Testis (tissue), 2 donors: Measurements from ENCODE around the gene DEF6.

Source experiments
- POLR2A ChIP-seq: fragments of 450-650 bp; IDR thresholded peaks from one replicate; pipeline ENCODE4 v1.6.1; 2017; ENCODE audit warnings: antibody characterized with exemption, mild to moderate bottlenecking, moderate library complexity
- TF ChIP-seq, protein P1 (sequence below), 3 experiments: fragments of 450-650 bp in 2 of 3; fragments of 200-600 bp in 1 of 3; sonication (generic) in 1 of 3; IDR thresholded peaks; one replicate each; pipeline ENCODE4 v1.5.1; 2016 to 2019; ENCODE audit warnings: antibody characterized with exemption in 3 of 3, mild to moderate bottlenecking in 2 of 3, moderate library complexity in 1 of 3

GRCh38 chr6:35359346-35359743 is 61.7 kb downstream of the DEF6 start:
- TF ChIP-seq, protein P1, sequence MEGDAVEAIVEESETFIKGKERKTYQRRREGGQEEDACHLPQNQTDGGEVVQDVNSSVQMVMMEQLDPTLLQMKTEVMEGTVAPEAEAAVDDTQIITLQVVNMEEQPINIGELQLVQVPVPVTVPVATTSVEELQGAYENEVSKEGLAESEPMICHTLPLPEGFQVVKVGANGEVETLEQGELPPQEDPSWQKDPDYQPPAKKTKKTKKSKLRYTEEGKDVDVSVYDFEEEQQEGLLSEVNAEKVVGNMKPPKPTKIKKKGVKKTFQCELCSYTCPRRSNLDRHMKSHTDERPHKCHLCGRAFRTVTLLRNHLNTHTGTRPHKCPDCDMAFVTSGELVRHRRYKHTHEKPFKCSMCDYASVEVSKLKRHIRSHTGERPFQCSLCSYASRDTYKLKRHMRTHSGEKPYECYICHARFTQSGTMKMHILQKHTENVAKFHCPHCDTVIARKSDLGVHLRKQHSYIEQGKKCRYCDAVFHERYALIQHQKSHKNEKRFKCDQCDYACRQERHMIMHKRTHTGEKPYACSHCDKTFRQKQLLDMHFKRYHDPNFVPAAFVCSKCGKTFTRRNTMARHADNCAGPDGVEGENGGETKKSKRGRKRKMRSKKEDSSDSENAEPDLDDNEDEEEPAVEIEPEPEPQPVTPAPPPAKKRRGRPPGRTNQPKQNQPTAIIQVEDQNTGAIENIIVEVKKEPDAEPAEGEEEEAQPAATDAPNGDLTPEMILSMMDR (IDR thresholded peaks at IDR 0.05) = no peak
- no peak for TF ChIP-seq POLR2A
